CD14-positive monocyte (primary cell): Measurements from ENCODE around the gene BHMT. TPM values are rescaled to one million over a fixed set of nuclear protein-coding genes. Genes with fewer than 3 reads are reported as not detected.
A peak's percentile ranks its signal among the peaks of the same experiment; 100 is the strongest.

ENCODE experiments used
- DNase-seq, 3 donors: peaks; one replicate each; pipeline ENCODE4 v3.0.0-alpha.2; 2011 to 2022
- H2AFZ ChIP-seq: 2 replicates; pipeline ENCODE4 v1.6.0; 2012; ENCODE audit warnings: mild to moderate bottlenecking, low read depth, low read length, inconsistent platforms; ENCODE audit not compliant: insufficient read depth, poor library complexity, severe bottlenecking
- H3K27ac ChIP-seq, 2 donors: 1 replicate in 1 of 2; 2 replicates in 1 of 2; pipeline ENCODE4 v1.5.1; 2012 to 2013; ENCODE audit warnings: low read length in 2 of 2, control low read depth in 1 of 2, inconsistent platforms in 1 of 2, low read depth in 1 of 2, mild to moderate bottlenecking in 1 of 2
- H3K27me3 ChIP-seq, 2 donors: one replicate each; pipeline versions ENCODE4 v1.6.0 to v1.6.1; 2011 to 2013; ENCODE audit warnings: low read length in 2 of 2; ENCODE audit not compliant: control insufficient read depth in 2 of 2, insufficient read depth in 2 of 2
- H3K36me3 ChIP-seq, 2 donors: replicated peaks in 1 of 2; 1 replicate in 1 of 2; 2 replicates in 1 of 2; pipeline versions ENCODE4 v1.5.1 to v1.6.1; 2012 to 2013; ENCODE audit warnings: low read length in 2 of 2, control low read depth in 1 of 2, inconsistent platforms in 1 of 2, mild to moderate bottlenecking in 1 of 2; ENCODE audit not compliant: insufficient read depth in 2 of 2, control insufficient read depth in 1 of 2
- H3K4me1 ChIP-seq, 2 donors: 1 replicate in 1 of 2; 2 replicates in 1 of 2; pipeline versions ENCODE4 v1.5.1 to v1.6.1; 2012 to 2013; ENCODE audit warnings: low read length in 2 of 2, control low read depth in 1 of 2, inconsistent platforms in 1 of 2, mild to moderate bottlenecking in 1 of 2, moderate library complexity in 1 of 2; ENCODE audit not compliant: insufficient read depth in 2 of 2, control insufficient read depth in 1 of 2
- H3K4me2 ChIP-seq: replicated peaks from 2 replicates; pipeline ENCODE3; 2012; ENCODE audit warnings: low read length, moderate library complexity, mild to moderate bottlenecking; ENCODE audit not compliant: poor library complexity, severe bottlenecking; ENCODE audit errors: extremely low read depth
- H3K4me3 ChIP-seq, 3 experiments: fragments of 200-600 bp in 1 of 3; sonication (generic) in 1 of 3; replicated peaks in 1 of 3; 1 replicate in 2 of 3; 2 replicates in 1 of 3; pipeline ENCODE4 v1.5.1; 2011 to 2013; ENCODE audit warnings: low read length in 3 of 3, mild to moderate bottlenecking in 3 of 3, control low read depth in 2 of 3, low read depth in 2 of 3, inconsistent platforms in 1 of 3, moderate library complexity in 1 of 3
- H3K79me2 ChIP-seq: 2 replicates; pipeline ENCODE4 v1.6.0; 2012; ENCODE audit warnings: mild to moderate bottlenecking, control low read depth, inconsistent platforms, low read length, moderate library complexity; ENCODE audit not compliant: insufficient read depth
- H3K9ac ChIP-seq: 2 replicates; pipeline ENCODE4 v1.6.0; 2017; ENCODE audit warnings: low read length, mild to moderate bottlenecking; ENCODE audit not compliant: insufficient read depth, poor library complexity, severe bottlenecking
- H3K9me3 ChIP-seq, 2 donors: replicated peaks in 1 of 2; 1 replicate in 1 of 2; 2 replicates in 1 of 2; pipeline versions ENCODE4 v1.5.1 to v1.6.1; 2012 to 2013; ENCODE audit warnings: low read length in 2 of 2, control low read depth in 1 of 2; ENCODE audit not compliant: control insufficient read depth in 1 of 2, insufficient read depth in 1 of 2
- H4K20me1 ChIP-seq: 2 replicates; pipeline ENCODE4 v1.6.0; 2012; ENCODE audit warnings: mild to moderate bottlenecking, low read length, control low read depth, moderate library complexity; ENCODE audit not compliant: insufficient read depth
- H3K27ac Mint-ChIP-seq, 7 donors: one replicate each; pipeline ENCODE4 v1.8.0; 2020; ENCODE audit warnings: mild to moderate bottlenecking in 7 of 7, mixed read lengths in 7 of 7, moderate library complexity in 6 of 7, inconsistent platforms in 2 of 7
- H3K27me3 Mint-ChIP-seq, 3 donors: one replicate each; pipeline ENCODE4 v1.8.0; 2021 to 2022; ENCODE audit warnings: low read depth in 3 of 3, mild to moderate bottlenecking in 3 of 3, mixed read lengths in 3 of 3, moderate library complexity in 3 of 3, inconsistent platforms in 1 of 3
- H3K36me3 Mint-ChIP-seq, 2 donors: one replicate each; pipeline ENCODE4 v1.8.0; 2020; ENCODE audit warnings: mixed read lengths in 2 of 2, inconsistent platforms in 1 of 2, mild to moderate bottlenecking in 1 of 2
- H3K4me1 Mint-ChIP-seq: one replicate; pipeline ENCODE4 v1.8.0; 2020; ENCODE audit warnings: mild to moderate bottlenecking, mixed read lengths
- H3K4me3 Mint-ChIP-seq, 2 donors: one replicate each; pipeline ENCODE4 v1.8.0; 2020; ENCODE audit warnings: mild to moderate bottlenecking in 2 of 2, mixed read lengths in 2 of 2, moderate library complexity in 1 of 2
- H3K9me3 Mint-ChIP-seq, 7 donors: one replicate each; pipeline ENCODE4 v1.8.0; 2020 to 2022; ENCODE audit warnings: mixed read lengths in 7 of 7, mild to moderate bottlenecking in 6 of 7, moderate library complexity in 6 of 7, inconsistent platforms in 2 of 7
- WGBS: methylation state at CpG from one replicate; pipeline ENCODE4 v1.1.5; 2013; ENCODE audit warnings: missing lambda C conversion rate; ENCODE audit not compliant: insufficient coverage; 5-methylcytosine and 5-hydroxymethylcytosine counted together
- intact Hi-C, 2 donors: fragments of 100-400 bp; cut with micrococcal nuclease; formaldehyde crosslinking; loops; one replicate each; pipeline versions ENCODE4 v1.15.0 to v1.15.1; 2023
- polyA plus RNA-seq, 3 donors: library from polyadenylated mRNA; depleted of rRNA in 1 of 3; unstranded in 2 of 3; stranded (reverse) in 1 of 3; fragments of 300-500 nt in 2 of 3; fragments of >200 nt in 1 of 3; fragmentation: Illumina TruSeq in 2 of 3; gene quantifications; 1 replicate in 2 of 3; 2 replicates in 1 of 3; pipeline ENCODE4 v1.2.3, GENCODE V29; 2012 to 2021
- TF ChIP-seq, protein P1 (sequence below): fragments of 200-600 bp; IDR thresholded peaks from one replicate; pipeline ENCODE4 v1.8.0; 2022; ENCODE audit warnings: antibody characterized with exemption, mild to moderate bottlenecking

BHMT gene
- polyA plus RNA-seq, 3 donors = not detected

DNA sequence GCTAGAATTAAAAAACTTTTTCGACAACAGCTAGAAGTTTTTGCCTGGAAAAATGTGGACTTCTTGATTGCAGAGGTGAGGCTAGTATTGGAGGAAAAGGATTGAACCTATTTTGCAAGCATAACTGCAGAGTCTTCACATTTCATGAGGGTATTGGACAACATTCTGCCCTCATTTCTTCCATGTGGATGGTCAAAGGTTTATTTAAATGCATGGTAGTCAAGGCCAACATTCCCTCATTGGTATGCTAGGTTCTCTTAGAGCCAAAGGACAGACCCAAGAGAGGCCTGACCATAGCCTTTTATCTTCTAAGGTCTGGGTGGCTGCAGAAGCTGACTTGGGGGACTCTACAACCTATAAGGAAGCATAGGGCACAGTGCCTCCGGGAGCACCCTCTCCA, 30.8 kb upstream of the BHMT start:
- H3K36me3 Mint-ChIP-seq = no peaks in the 10 kb centered on the region
- WGBS = no CpG with 5 or more reads among the region's 2 CpGs
- Histone ChIP-seq H3K9ac (no peak overlapping the region), H4K20me1 (no peaks in the 10 kb centered on the region), H3K36me3 (no peaks in the 10 kb centered on the region), H2AFZ (no peak overlapping the region), H3K27me3 (no peaks in the 10 kb centered on the region), H3K9me3 (no peaks in the 10 kb centered on the region), H3K79me2 (no peaks in the 10 kb centered on the region), H3K27ac (no peak overlapping the region), H3K4me3 (no peak overlapping the region), H3K4me1 (no peaks in the 10 kb centered on the region), H3K4me2 (no peak overlapping the region)
- no peak overlapping the region for H3K4me3 Mint-ChIP-seq
- TF ChIP-seq, protein P1, sequence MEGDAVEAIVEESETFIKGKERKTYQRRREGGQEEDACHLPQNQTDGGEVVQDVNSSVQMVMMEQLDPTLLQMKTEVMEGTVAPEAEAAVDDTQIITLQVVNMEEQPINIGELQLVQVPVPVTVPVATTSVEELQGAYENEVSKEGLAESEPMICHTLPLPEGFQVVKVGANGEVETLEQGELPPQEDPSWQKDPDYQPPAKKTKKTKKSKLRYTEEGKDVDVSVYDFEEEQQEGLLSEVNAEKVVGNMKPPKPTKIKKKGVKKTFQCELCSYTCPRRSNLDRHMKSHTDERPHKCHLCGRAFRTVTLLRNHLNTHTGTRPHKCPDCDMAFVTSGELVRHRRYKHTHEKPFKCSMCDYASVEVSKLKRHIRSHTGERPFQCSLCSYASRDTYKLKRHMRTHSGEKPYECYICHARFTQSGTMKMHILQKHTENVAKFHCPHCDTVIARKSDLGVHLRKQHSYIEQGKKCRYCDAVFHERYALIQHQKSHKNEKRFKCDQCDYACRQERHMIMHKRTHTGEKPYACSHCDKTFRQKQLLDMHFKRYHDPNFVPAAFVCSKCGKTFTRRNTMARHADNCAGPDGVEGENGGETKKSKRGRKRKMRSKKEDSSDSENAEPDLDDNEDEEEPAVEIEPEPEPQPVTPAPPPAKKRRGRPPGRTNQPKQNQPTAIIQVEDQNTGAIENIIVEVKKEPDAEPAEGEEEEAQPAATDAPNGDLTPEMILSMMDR = no peak
- H3K27ac Mint-ChIP-seq = no peak overlapping the region
- H3K27me3 Mint-ChIP-seq = peaks cover 0 to 3% (median 2%) of the 10 kb centered on the region in 3 donors
- H3K9me3 Mint-ChIP-seq = peaks cover 0 to 2% (median 0%) of the 10 kb centered on the region in 7 donors
- no peaks in the 10 kb centered on the region for H3K4me1 Mint-ChIP-seq
- no peak for DNase-seq
- intact Hi-C loops = no loop called here

GRCh38 chr5:79081779-79082178, 29.8 kb upstream of the BHMT start:
- WGBS = 100% methylated on average over 3 of the region's 5 CpGs
- H3K36me3 Mint-ChIP-seq = no peaks in the 10 kb centered on the region
- no peak overlapping the region for H3K4me2 ChIP-seq
- no peak overlapping the region for H3K4me3 ChIP-seq
- peaks cover 0 to 2% (median 0%) of the 10 kb centered on the region in 7 donors for H3K9me3 Mint-ChIP-seq
- no peaks in the 10 kb centered on the region for H3K79me2 ChIP-seq
- H2AFZ ChIP-seq = no peak overlapping the region
- H3K27me3 Mint-ChIP-seq = peaks cover 0 to 3% (median 2%) of the 10 kb centered on the region in 3 donors
- DNase-seq = no peak
- no peak overlapping the region for H3K27ac ChIP-seq
- H4K20me1 ChIP-seq = no peaks in the 10 kb centered on the region
- H3K9ac ChIP-seq = no peak overlapping the region
- intact Hi-C loops = no loop called here
- no peaks in the 10 kb centered on the region for H3K9me3 ChIP-seq
- no peaks in the 10 kb centered on the region for H3K36me3 ChIP-seq
- no peaks in the 10 kb centered on the region for H3K4me1 Mint-ChIP-seq
- H3K4me1 ChIP-seq = no peaks in the 10 kb centered on the region
- H3K27me3 ChIP-seq = no peaks in the 10 kb centered on the region
- peak overlapping the region in 1 of 7 donors; percentile 43 for H3K27ac Mint-ChIP-seq
- TF ChIP-seq, protein P1 = no peak
- H3K4me3 Mint-ChIP-seq = no peak overlapping the region
